HG02840 (cell line): ENCODE measurements around the gene MAGED1.
"Not testable (repeated sequence)": the region's sequence is repeated elsewhere in the genome, so short reads cannot be mapped to it uniquely, and the experiment has no call there.

ENCODE experiments used
- ATAC-seq: cut with Tn5 transposase; IDR thresholded peaks from one replicate; pipeline ENCODE4 v1.9.1; 2021; ENCODE audit warnings: mild to moderate bottlenecking, moderate library complexity, moderate number of reproducible peaks; ENCODE audit not compliant: unreplicated experiment, low FRiP score

The MAGED1 gene

DNA sequence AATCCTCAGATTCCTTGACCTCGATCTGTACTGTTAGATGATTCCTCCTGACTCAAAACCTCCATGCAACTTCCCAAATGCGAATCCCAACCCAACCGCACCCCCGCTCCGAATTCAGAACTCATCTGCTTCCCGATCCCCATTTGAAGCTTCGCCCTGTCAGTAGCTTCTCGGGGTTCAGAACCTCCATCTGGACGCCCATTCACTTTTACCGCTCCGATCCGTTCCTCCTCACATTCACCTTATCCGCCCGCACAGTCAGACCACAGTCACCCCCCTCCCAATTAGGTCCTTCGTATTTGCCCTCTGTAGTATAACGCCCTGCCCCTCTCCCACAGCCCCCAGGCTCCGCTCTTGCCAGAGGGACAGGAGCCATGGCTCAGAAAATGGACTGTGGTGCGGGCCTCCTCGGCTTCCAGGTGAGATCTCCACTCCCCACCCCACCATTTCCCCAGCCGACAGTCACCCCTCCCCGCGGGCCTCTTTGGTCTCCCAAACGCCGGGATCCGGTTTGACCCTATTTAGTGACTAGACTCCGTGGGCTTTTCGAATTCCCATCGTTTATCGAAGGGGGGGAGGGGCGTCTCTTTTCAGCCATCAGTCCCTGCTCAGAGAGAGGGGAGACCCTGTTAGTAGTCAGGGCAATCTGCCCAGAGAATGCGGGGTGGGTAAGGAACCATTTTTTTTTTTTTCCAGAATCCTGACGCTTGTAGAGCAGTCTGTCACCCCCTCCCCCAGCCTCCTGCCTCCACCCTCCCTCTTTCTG, 691 bp downstream of the MAGED1 start:
- no peak for ATAC-seq

DNA sequence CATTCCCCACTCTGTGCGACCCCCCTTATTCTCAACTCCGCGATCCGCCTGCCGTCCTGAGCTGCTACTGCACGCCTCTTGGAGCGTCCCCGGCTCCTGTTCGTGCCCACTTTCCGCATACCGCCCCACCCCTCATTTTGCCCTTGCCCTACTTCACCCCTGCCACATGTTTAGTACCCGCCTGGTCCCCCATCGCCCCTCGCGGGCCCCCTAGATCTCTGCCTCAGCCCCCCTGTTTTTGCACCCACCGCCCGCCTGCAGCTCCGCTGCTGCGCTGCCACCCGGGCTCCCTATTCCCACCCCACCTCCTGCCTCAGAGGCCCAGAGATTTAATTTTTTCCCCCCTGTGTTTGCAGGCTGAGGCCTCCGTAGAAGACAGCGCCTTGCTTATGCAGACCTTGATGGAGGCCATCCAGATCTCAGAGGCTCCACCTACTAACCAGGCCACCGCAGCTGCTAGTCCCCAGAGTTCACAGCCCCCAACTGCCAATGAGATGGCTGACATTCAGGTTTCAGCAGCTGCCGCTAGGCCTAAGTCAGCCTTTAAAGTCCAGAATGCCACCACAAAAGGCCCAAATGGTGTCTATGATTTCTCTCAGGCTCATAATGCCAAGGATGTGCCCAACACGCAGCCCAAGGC, 1.4 kb downstream of the MAGED1 start:
- peak; percentile 39 for ATAC-seq

DNA sequence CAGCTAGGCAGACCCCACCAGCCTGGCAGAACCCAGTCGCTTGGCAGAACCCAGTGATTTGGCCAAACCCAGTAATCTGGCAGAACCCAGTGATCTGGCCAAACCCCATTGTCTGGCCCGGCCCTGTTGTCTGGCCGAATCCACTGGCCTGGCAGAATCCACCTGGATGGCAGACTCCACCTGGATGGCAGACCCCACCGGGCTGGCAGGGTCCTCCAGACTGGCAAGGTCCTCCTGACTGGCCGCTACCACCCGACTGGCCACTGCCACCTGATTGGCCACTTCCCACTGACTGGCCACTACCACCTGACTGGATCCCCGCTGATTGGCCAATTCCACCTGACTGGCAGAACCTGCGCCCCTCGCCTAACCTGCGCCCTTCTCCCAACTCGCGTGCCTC, 3.2 kb downstream of the MAGED1 start:
- no peak for ATAC-seq

DNA sequence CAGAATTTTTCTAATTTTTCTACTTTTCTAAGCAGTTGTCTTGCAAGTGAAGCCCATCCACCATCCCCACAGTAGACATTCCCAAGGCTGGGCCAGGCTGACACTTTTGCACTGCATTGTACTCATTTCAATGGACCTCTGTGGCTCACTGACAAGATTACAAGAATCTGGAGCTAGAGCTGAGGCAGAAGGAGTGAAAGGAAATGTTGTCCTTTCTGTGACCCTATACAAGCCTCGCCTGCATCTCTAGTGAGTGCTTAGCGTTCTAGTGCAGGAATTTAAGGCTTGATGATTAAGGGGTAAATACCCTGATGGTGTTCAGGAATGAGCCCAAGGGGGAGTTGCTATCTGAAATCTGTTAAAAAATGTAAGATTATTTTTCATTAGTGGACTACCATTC, 6.3 kb downstream of the MAGED1 start:
- no peak for ATAC-seq

DNA sequence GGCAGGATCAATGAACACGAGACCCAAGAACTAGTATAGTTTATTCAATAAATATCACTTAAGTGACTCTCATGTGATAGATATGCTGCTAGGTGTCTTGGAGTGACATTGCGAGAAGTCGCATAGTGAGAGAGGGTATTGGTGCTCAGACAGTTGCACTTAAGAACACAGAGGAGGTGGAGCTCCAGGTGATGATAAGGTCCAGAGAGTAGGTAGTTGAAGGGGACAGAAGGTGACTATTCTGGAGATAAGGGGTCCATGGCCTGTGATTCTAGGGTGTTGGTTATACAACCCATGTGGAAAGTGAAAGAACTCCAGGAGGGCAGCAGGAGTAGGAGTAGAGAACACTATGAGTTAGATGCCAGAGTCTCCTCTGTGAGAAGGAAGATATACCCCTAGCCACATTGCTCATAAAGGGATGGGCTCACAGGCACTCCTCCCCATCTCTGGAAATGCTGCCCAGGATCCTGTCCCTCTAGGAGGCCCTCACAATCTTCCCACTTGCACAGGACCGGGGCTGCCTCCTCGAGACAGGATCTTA, 9.2 kb downstream of the MAGED1 start:
- no peak for ATAC-seq

DNA sequence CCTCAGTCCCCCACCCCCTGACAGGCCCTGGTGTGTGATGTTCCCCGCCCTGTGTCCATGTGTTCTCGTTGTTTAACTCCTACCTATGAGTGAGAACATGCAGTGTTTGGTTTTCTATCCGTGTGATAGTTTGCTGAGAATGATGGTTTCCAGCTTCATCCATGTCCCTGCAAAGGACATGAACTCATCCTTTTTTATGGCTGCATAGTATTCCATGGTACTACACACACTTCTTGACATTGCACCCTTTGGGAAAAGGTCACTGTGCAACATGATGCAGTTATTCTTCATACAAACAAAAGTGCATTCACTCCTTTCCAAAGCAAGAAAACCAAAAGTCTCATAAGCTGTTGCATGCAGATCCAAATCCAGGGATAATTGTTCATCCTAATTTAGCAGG, 11.7 kb downstream of the MAGED1 start:
- not testable (repeated sequence) for ATAC-seq

DNA sequence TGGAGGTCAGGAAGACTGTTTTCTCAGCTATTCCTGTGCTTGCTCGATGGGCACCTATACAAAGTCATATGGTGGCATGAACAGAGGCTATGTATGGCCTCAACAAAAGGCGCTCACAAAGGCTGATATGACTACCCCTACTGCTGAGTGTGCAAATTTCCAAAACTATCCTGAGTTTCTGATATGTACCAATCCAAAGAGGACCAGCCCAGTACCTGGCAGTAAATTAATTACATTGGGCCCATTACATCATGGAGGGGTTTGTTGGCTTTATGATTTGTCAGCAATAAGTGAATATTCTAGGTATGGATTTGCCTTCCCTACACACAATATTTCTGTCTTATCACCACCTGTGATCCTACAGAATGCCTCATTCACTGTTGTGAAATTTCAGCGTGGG, 12.3 kb downstream of the MAGED1 start:
- no peak for ATAC-seq

DNA sequence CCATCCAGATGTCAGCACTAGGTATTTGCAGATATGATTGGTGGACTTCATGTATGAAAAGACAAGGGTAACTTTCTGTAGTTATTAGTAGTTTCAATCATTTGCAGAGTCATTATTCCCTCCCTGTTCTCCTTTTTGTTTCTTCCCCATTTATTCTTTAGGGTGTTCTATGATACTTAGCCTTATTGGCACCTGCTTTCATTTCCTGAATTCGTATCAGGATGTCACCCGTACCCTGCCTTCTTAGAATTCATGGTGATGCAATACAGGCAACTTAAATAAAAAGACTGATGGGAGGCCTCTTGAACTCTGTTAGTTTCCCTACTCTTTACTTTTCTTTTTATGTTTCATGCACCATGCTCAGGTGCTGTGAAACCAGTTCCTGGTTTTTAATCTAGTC, 24.2 kb downstream of the MAGED1 start:
- ATAC-seq = no peak

DNA sequence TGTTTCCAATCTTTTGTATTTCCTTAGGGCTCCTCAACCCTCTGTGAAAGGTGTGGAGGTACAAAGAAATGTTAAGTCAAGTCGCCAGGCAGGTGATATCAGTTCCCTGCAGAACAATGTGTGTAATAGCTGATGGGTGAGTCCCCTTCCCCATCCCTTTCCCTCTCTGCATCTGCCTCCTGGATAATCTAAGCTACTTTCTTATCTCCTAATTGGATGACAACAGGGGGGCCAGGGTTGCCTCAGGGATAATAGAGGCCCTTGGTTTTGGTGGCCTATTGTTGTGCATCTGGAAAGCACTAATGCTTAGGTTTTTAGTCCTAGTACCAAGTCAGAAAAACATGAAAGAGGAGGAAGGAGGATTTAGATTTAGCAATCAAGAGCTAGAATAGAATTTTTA, 29.1 kb downstream of the MAGED1 start:
- ATAC-seq = no peak

DNA sequence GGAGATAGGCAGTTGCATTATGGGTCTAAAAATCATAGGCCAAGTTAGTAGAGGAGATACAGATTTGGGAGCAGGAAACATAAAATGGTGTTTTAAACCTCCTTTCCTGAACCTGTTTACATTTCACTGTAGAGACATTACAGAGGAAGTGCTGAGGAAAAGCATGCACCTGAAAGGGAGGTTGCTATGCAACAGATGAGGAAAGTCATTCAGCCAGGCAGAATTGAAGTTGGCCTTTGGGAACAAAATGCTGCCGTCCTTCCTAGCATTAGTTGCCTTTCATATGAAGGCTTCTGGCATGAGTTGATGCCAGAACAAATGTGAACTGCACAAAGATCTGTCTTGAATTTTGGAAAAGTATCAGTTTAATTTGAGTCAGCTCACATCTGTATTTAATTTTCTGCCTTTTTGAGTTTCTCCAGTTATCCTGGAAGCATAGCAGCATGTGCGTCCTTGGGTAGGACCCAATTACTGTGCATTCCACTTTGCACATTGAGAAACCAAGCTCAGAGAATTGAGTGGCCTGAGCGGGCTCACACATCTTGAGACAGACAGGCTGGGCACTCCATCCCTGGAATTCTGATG, 38.2 kb downstream of the MAGED1 start:
- no peak for ATAC-seq
